Gastroesophageal sphincter (tissue), 3 donors: ENCODE data around the gene DUSP10.

ENCODE experiments used
- CTCF ChIP-seq, 4 experiments: fragments of 200-600 bp in 2 of 4; fragments of 450-650 bp in 2 of 4; sonication (generic) in 1 of 4; IDR thresholded peaks; one replicate each; pipeline ENCODE4 v1.5.1; 2017 to 2019; ENCODE audit warnings: antibody characterized with exemption in 4 of 4, mild to moderate bottlenecking in 2 of 4, moderate library complexity in 2 of 4
- POLR2A ChIP-seq, 2 donors: fragments of 450-650 bp; IDR thresholded peaks; one replicate each; pipeline ENCODE4 v1.6.1; 2017; ENCODE audit warnings: antibody characterized with exemption in 2 of 2, mild to moderate bottlenecking in 2 of 2, moderate library complexity in 1 of 2
- POLR2AphosphoS5 ChIP-seq: sonication (generic); formaldehyde crosslinking; IDR thresholded peaks from one replicate; pipeline ENCODE4 v1.6.1; 2017; ENCODE audit warnings: antibody characterized with exemption

- TF ChIP-seq CTCF (IDR thresholded peaks at IDR 0.05) (no peak), POLR2A (IDR thresholded peaks at IDR 0.05) (no peak), POLR2AphosphoS5 (no peak)
Measured at GRCh38 chr1:221723018-221723847, 18.7 kb downstream of the DUSP10 start.
